Measurements from ENCODE around the gene CCDC170.

DNA sequence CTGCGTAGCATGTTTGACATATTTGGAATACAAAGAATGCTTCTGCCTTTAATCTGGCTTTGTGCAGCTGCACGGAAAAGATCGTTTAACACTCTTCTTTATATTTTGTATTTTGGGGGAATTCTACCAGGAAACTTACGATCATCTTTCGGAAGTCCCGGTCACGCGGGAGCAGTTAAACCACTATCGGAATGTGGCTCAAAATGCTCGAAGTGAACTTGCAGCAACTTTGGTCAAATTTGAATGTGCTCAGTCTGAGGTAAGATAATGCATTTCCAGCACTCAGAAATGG lies 42.3 kb downstream of the CCDC170 start:
- TF ChIP-seq, protein P1, sequence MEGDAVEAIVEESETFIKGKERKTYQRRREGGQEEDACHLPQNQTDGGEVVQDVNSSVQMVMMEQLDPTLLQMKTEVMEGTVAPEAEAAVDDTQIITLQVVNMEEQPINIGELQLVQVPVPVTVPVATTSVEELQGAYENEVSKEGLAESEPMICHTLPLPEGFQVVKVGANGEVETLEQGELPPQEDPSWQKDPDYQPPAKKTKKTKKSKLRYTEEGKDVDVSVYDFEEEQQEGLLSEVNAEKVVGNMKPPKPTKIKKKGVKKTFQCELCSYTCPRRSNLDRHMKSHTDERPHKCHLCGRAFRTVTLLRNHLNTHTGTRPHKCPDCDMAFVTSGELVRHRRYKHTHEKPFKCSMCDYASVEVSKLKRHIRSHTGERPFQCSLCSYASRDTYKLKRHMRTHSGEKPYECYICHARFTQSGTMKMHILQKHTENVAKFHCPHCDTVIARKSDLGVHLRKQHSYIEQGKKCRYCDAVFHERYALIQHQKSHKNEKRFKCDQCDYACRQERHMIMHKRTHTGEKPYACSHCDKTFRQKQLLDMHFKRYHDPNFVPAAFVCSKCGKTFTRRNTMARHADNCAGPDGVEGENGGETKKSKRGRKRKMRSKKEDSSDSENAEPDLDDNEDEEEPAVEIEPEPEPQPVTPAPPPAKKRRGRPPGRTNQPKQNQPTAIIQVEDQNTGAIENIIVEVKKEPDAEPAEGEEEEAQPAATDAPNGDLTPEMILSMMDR (IDR thresholded peaks at IDR 0.05) = no peak
- TF ChIP-seq EP300 (IDR thresholded peaks at IDR 0.05; ENCODE audit: borderline replicate concordance in 1 of 2, low read depth in 1 of 2, low read length in 1 of 2) (no peak), POLR2AphosphoS5 (IDR thresholded peaks at IDR 0.05; ENCODE audit: low read depth, low read length) (no peak), RFX5 (IDR thresholded peaks at IDR 0.05; ENCODE audit: low read length) (no peak), SMC3 (IDR thresholded peaks at IDR 0.05; ENCODE audit: low read depth, low read length) (no peak), NFIC (IDR thresholded peaks at IDR 0.05; ENCODE audit: borderline replicate concordance) (no peak), FOXM1 (IDR thresholded peaks at IDR 0.05; ENCODE audit: low read depth) (no peak), GABPA (IDR thresholded peaks at IDR 0.05; ENCODE audit: low read depth) (no peak), EZH2phosphoT487 (IDR thresholded peaks at IDR 0.05; ENCODE audit: borderline replicate concordance, low read depth) (no peak)
- TF ChIP-seq, protein P2, sequence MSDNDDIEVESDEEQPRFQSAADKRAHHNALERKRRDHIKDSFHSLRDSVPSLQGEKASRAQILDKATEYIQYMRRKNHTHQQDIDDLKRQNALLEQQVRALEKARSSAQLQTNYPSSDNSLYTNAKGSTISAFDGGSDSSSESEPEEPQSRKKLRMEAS (IDR thresholded peaks at IDR 0.05; ENCODE audit: low read depth) = no peak
- TF ChIP-seq, protein P3, sequence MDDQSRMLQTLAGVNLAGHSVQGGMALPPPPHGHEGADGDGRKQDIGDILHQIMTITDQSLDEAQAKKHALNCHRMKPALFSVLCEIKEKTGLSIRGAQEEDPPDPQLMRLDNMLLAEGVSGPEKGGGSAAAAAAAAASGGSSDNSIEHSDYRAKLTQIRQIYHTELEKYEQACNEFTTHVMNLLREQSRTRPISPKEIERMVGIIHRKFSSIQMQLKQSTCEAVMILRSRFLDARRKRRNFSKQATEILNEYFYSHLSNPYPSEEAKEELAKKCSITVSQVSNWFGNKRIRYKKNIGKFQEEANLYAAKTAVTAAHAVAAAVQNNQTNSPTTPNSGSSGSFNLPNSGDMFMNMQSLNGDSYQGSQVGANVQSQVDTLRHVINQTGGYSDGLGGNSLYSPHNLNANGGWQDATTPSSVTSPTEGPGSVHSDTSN (IDR thresholded peaks at IDR 0.05) = no peak
